ENCODE results near the gene PPP1R37.

The PPP1R37 gene

DNA sequence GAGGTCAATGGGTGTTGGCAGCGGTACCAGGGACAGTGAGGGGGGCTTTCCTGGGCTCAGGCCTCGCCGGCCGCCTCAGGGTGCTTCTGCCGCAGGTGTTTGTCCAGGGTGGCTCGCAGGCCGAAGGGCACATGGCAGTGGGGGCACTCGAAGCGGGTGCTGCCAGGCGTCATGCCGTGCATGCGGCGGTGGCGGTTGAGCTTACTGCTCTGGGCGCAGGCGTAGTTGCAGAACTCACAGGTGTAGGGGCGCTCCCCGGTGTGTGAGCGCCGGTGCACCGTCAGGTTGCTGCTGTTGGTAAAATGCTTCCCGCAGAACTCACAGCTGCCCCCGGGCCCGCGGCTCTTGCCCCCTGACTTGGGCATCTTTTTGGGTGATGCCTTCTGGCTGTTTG lies 21.4 kb upstream of the PPP1R37 start:
- H3K4me3 ChIP-seq (ENCODE audit: low read depth, low read length) = no peak overlapping the region
- TF ChIP-seq, protein P1, sequence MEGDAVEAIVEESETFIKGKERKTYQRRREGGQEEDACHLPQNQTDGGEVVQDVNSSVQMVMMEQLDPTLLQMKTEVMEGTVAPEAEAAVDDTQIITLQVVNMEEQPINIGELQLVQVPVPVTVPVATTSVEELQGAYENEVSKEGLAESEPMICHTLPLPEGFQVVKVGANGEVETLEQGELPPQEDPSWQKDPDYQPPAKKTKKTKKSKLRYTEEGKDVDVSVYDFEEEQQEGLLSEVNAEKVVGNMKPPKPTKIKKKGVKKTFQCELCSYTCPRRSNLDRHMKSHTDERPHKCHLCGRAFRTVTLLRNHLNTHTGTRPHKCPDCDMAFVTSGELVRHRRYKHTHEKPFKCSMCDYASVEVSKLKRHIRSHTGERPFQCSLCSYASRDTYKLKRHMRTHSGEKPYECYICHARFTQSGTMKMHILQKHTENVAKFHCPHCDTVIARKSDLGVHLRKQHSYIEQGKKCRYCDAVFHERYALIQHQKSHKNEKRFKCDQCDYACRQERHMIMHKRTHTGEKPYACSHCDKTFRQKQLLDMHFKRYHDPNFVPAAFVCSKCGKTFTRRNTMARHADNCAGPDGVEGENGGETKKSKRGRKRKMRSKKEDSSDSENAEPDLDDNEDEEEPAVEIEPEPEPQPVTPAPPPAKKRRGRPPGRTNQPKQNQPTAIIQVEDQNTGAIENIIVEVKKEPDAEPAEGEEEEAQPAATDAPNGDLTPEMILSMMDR (IDR thresholded peaks at IDR 0.05; ENCODE audit: borderline replicate concordance, insufficient read depth, low read depth, low read length) = no peak

DNA sequence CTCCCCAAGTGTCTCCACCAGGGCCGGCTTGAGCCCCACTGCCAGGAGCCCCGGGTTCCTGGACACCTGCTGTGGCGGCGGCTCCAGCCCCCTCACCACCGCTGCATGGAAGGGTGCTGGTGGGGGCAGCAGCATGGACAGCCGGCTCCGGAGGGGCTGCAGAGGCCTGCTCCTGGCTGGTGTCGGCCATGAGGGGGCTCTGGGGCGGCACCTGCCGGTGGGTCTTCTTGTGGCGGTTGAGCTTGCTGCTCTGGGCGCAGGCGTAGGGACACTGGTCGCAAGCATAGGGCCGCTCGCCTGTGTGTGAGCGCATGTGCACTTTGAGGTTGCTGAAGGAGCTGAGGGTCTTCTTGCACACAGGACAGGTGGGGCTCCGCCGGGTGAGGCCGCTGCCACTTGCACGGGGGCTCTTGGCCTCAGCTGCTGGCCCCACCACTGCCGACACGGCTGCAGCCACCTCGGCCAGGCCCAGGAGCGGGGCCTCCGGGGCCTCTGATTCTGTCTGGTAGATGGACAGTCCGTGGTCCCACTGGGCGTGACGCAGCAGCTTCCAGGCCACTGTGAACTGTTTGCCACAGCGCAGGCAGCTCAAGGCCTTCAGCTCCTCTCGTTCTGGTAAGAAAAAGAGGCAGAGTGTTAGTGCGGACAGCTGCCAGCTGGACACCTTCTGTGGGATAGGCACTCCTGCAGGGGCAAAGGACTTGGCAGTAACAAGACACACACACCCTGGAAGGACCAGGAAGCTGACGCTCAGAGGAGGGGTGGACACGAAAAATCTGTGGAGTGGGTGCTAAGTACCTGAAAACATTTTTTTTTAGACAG lies 20.8 kb upstream of the PPP1R37 start:
- TF ChIP-seq, protein P1 (IDR thresholded peaks at IDR 0.05; ENCODE audit: borderline replicate concordance, insufficient read depth, low read depth, low read length) = no peak
- no peak overlapping the region for H3K4me3 ChIP-seq (ENCODE audit: low read depth, low read length)

DNA sequence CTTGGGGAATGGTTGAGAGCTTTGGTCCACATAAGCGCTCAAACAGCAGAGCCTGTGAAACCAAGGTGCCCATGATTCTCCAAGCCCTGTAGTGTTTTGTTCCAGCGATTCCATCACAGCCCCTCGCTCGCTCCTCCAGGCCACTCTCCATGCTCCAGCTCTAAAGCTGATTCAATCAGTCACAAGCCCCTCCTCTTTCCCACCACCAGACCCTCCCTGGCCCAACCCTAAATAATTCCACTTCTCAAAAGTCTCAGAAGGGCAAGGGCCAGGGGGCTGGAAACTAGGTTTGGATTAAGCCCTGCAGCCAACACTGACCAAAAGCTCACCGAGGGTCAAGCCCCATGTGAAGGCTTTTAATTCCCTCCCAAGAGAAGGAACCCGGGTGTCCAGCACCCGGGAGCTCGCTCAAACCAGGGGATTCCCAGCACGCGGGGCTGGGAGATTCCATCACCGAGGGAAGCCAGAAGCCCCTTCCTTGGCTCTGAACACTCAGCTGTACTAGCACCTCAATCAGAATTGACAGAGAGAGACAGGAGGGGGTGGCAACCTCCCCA lies 18.2 kb upstream of the PPP1R37 start:
- TF ChIP-seq, protein P1 (IDR thresholded peaks at IDR 0.05; ENCODE audit: borderline replicate concordance, insufficient read depth, low read depth, low read length) = no peak
- H3K4me3 ChIP-seq (ENCODE audit: low read depth, low read length) = peak overlapping the region; percentile 94

DNA sequence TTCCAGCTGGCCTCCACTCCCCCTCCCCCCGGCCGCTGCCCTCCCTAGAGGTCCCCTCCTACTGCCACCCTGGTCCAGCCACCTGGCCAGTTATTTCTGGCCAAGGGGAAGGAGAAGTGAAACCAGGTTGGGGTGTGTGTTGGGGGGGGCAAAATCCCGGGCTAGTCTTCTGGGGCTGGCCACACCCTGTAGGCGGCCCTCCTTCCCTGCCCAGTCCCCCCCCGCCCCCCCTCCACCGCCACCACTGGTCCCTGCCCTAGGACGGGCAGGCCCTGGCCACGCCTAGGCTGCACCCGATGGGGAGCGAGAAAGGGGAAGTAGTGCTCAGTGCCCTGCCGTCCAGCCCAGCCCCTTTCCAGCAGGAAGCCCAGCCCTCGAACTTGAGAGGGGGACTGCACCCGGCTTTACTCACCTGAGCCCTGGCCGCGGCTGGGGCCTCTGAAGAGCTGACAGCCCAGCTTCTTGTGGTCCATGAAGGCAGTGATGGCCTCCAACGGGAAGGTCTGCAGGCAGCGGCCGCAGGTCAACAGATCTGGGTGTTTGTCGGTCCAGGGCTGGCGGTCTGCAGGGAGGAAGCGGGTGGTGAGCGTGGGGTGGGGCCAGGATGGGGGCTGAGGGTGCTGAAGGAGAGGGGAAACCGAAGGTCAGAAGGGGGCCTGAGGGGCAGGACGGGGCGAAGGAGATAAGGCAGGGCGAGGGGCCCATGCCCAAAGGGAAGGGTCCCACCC lies 17.5 kb upstream of the PPP1R37 start:
- H3K4me3 ChIP-seq (ENCODE audit: low read depth, low read length) = peak overlapping the region; percentile 94

DNA sequence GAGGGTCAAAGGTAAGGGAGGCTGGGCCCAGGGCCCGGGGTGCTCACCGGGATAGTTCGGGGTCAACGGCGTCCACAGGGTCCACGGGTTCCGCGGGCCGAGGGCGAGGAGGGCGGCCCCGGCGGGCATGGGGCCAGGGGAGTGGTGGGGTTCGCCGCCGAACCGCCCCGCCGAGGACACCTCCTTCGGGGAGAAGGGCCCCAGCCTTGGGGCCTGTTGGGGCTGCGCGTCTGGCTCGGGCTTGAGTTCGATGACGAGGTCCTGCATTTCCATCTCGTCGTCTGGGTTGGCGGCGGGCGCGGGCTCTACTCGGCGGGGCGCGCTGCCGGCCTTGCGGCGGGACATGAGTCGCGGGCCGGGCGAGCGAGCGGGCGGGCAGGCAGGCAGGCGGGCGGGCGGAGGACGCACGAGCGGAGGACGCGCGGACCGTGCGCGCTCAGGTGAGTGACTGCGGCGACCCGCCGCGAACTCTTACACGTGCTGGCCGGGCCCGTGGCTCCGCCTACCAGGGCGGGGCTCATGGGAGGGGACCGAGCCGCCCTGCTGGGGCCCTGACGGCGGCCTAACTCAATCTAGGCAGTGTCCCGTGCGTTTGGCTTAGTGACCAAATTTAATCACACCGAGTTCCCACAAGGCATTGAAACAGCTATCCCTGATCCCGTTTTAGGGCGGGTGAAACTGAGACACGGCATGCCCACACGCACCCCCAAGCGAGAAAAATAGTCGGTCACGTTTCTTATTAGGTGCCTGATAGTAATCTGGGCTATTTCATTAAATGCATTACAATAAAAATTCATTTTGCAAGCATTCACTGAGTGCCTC lies 16.7 kb upstream of the PPP1R37 start, which contains the start of gene ZNF296:
ZNF296 (minus strand) TSS at position 450 of the 822 bp plus-strand sequence; CDS start at position 345, 105 bp downstream.
- TF ChIP-seq, protein P1 (IDR thresholded peaks at IDR 0.05; ENCODE audit: borderline replicate concordance, insufficient read depth, low read depth, low read length) = no peak
- H3K4me3 ChIP-seq (ENCODE audit: low read depth, low read length) = peak within 1 kb of the TSS; percentile 94

More for the DNA sequence above, 17.5 kb upstream of the PPP1R37 start:
- TF ChIP-seq, protein P1 (IDR thresholded peaks at IDR 0.05; ENCODE audit: borderline replicate concordance, insufficient read depth, low read depth, low read length) = no peak

DNA sequence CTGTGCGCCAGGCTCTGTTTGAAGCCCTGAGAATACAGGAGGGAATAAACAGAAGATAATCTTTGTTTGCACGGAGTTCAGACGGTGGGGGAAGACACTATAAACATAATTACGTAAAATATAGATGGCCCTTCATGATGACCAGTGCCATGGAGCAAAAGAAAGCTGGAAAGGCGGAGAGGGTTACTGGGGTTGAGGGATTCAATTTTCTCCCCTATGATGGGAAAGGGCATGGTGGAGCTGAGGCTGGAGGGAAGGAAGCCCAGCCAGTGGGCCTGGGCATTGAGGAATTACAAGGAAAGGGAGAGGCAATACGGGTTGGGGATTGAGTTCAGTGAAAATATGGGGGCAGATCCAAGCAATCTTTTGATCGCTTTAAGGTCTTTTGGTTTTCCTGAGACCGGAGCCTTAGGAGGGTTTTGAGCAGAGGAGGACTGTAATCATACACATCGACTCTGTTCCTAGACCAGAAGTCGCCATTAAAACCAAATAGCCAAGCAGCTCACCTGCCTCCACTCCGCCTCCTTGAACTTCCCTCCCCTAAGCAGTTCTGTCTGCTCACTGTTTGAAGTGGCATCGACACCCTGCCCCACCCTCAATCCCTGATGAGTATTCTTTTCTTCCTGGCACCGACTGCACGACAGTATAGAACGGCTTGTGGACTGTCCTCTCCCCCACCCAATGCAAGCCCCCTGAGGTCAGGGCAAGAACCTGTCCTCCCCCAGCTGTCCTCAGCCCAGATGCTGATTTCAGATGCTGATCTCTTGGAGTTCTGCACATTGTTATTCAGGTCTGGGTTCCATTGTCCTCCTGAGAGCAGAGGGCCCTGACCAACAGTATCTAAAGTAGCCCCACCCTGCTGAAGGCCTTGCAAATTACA lies 15.9 kb upstream of the PPP1R37 start:
- peak overlapping the region; percentile 94 for H3K4me3 ChIP-seq (ENCODE audit: low read depth, low read length)
- TF ChIP-seq, protein P1 (IDR thresholded peaks at IDR 0.05; ENCODE audit: borderline replicate concordance, insufficient read depth, low read depth, low read length) = no peak
